ENCODE results near the gene CXCL14. TPM values are rescaled to one million over a fixed set of nuclear protein-coding genes. Genes with fewer than 3 reads are reported as not detected.

Gene CXCL14
- total RNA-seq, 1 donor from 2014 or later = 42.4 TPM

DNA sequence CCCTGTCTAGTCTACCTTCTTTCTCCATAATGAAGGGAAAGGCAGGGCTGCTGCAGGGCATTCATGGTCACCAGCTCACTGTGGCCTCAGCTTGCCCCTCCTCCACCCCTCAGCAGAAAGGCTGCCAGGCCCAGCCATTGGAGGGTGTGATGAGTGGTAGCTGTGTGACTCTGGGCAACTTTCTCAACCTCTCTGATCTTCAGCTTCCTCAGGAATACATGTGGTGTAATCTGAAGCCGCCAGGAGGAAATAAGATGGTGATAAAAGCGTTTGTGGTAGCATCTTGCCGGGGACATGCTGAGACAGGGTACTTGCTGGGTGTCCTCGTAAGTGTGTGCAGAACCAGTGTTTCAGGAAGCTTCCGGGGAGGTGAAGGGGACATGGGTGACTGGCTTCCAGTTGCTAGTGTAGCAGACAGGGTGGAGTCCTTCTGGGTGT lies 9.8 kb downstream of the CXCL14 start:
- H3K9me3 ChIP-seq = no peaks in the 10 kb centered on the region
- intact Hi-C loops (cut with DNase I) = no loop called here

DNA sequence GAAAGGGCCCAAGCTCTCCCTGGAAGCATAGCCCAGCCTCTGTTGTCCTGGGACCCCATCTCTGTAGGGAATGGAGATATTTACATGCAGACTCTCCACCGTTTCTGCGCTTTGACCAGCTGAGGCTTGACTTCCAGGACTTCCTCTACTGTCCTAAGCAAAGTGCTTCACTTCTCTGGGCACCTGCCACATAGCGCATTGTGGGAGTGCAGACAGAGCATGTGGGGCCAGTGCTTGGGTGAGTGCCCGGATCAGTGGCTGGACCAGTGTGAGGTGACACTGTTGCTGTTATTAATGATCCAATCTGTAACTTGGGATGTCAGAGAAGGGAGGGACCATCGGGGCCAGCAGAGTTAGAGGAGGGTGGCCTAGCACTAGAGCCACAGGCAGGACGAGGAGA lies 10.5 kb downstream of the CXCL14 start:
- ATAC-seq (no peak), DNase-seq (no peak)
- no peaks in the 10 kb centered on the region for H3K36me3 ChIP-seq
- H3K27ac ChIP-seq = no peak overlapping the region
- no peaks in the 10 kb centered on the region for H3K4me1 ChIP-seq
- no peak overlapping the region for H3K4me3 ChIP-seq
- intact Hi-C loops (cut with DNase I) = no loop called here
- H3K27me3 ChIP-seq (ENCODE audit: low read depth) = peaks cover 11% of the 10 kb centered on the region
- no peaks in the 10 kb centered on the region for H3K9me3 ChIP-seq
- TF ChIP-seq, protein P1, sequence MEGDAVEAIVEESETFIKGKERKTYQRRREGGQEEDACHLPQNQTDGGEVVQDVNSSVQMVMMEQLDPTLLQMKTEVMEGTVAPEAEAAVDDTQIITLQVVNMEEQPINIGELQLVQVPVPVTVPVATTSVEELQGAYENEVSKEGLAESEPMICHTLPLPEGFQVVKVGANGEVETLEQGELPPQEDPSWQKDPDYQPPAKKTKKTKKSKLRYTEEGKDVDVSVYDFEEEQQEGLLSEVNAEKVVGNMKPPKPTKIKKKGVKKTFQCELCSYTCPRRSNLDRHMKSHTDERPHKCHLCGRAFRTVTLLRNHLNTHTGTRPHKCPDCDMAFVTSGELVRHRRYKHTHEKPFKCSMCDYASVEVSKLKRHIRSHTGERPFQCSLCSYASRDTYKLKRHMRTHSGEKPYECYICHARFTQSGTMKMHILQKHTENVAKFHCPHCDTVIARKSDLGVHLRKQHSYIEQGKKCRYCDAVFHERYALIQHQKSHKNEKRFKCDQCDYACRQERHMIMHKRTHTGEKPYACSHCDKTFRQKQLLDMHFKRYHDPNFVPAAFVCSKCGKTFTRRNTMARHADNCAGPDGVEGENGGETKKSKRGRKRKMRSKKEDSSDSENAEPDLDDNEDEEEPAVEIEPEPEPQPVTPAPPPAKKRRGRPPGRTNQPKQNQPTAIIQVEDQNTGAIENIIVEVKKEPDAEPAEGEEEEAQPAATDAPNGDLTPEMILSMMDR (IDR thresholded peaks at IDR 0.05) = no peak

More for the DNA sequence above, 9.8 kb downstream of the CXCL14 start:
- Histone ChIP-seq H3K27me3 (ENCODE audit: low read depth) (peaks cover 13% of the 10 kb centered on the region), H3K4me3 (no peak overlapping the region), H3K27ac (no peak overlapping the region), H3K36me3 (no peaks in the 10 kb centered on the region), H3K4me1 (no peaks in the 10 kb centered on the region)
- TF ChIP-seq, protein P1 (IDR thresholded peaks at IDR 0.05) = no peak
- no peak for ATAC-seq
- no peak for DNase-seq

DNA sequence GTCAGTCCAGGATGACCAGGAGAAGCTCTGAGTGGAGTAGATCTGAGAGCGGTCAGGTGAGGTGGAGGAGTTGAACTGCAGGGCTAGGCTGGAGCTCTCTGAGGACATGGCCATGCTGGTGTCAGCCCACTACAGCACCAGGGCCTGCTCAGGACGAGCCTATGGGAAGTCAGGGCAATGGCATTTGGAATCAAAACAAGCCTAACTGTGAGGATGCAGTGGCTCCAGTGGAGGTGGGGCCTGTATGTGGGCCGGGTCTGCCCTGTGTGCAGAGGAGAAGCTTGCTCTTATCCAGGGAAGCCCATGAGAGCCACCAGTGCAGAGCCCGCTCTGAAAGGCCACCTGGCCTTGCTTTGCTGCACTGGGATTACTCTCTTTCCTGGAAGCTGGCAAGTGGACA lies 11.1 kb downstream of the CXCL14 start:
- H3K27me3 ChIP-seq (ENCODE audit: low read depth) = peaks cover 6% of the 10 kb centered on the region
- DNase-seq (no peak), ATAC-seq (no peak)
- H3K4me3 ChIP-seq = no peak overlapping the region
- H3K4me1 ChIP-seq = no peaks in the 10 kb centered on the region
- intact Hi-C loops (cut with DNase I) = no loop called here
- H3K36me3 ChIP-seq = no peaks in the 10 kb centered on the region
- H3K9me3 ChIP-seq = no peaks in the 10 kb centered on the region
- TF ChIP-seq, protein P1 (IDR thresholded peaks at IDR 0.05) = no peak
- no peak overlapping the region for H3K27ac ChIP-seq

DNA sequence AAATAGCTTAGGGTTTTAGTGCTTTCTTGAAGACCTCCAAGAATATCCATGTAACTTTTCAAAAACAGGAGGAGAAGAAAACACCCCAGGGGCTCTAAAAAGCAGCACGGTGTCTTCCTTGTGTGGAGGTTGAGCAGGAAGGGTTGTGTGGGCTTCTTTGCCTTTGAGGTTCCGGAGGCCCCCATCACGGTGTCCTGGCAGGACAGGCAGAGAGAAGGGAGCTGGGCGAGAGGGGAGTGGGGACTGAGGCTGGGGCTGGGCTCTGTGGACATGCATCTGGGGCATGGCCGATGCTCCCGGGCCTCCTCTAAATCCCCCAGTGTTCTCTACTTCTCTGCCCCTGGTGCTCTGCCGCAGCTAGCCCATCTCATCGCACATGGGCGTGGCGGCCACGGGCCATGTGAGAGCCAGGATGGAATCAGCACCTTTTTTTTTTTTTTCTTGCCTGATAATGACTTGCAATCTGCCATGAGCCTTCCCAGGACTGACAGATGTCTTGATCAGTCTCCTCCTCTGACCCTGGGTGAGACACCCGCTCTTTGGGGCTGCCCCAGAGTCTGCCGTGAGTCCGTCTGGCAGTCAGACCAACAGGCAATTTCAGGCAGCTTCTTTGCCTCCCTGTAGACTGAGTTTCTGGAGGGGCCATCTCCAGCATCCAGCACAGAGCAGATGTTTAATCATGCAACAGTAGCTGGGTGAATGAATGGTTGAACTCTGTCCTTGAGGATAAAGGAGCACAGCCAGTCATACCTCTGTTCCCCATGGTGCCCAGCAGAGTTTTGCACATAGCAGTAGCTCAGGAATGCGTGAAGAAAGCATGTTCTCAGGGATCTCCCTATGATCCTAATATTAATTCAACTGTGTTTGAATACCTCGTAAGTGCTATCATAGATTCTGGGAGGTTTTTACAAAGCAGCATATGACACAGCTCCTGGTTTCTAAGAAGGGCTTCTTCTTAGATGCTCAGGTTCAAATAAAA lies 12.1 kb downstream of the CXCL14 start:
- ATAC-seq (no peak), DNase-seq (no peak)
- no peak overlapping the region for H3K4me3 ChIP-seq
- H3K27me3 ChIP-seq (ENCODE audit: low read depth) = peaks cover 6% of the 10 kb centered on the region
- no peaks in the 10 kb centered on the region for H3K36me3 ChIP-seq
- TF ChIP-seq, protein P1 (IDR thresholded peaks at IDR 0.05) = no peak
- no peaks in the 10 kb centered on the region for H3K9me3 ChIP-seq
- H3K4me1 ChIP-seq = no peaks in the 10 kb centered on the region
- H3K27ac ChIP-seq = no peak overlapping the region
- intact Hi-C loops (cut with DNase I) = no loop called here

DNA sequence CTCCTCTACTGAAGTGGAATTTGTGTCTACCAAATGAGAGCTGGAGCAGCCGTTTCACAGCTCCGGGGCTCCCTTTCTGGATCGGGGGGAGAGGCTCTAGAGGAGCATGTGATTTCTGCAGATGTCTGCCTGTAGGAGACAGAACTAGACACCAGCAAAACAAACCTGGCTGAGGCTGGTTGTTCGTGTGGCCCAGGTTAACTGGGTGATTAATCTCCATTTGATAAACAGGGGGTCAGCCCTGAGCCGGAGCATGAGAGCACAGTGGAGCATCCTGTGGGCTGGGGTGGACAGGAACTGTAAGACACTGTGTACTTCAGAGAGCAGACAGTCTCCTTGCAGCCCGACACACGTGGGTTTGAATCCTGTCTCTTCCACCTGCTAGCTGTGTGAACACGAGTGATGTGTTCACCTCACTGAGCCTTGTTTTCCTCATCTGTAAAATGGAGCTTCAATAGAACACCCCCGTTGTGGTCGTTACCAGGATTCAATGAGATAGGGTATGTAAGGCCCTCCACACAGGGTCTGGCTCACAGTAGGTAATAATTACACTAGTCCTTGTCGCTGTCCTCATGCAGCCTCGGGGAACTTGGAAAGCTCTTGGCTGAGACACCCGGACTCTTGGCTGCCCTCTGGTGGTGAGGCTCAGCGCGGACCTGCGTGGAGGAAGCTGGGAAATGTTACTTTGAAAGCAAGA lies 12.9 kb downstream of the CXCL14 start:
- H3K27me3 ChIP-seq (ENCODE audit: low read depth) = peaks cover under 1% of the 10 kb centered on the region
- H3K36me3 ChIP-seq = no peaks in the 10 kb centered on the region
- peaks cover 3% of the 10 kb centered on the region for H3K4me1 ChIP-seq
- no peak overlapping the region for H3K4me3 ChIP-seq
- ATAC-seq = peak; percentile 74 to 79
- TF ChIP-seq, protein P1 (IDR thresholded peaks at IDR 0.05) = peak; percentile 85
- peak; percentile 81 for DNase-seq
- H3K27ac ChIP-seq = no peak overlapping the region
- H3K9me3 ChIP-seq = no peaks in the 10 kb centered on the region
- intact Hi-C loops (cut with DNase I) = no loop called here
